DMS 273 treated with DMSO at 0.1 percent for 48 hours (cell line): Measurements from ENCODE around the gene PCAT6.

Source experiments
- DNase-seq: peaks from one replicate; lab custom pipeline; 2025; lab: John Stamatoyannopoulos, UW

Gene PCAT6

GRCh38 chr1:202848191-202848542 is 37.4 kb downstream of the PCAT6 start:
- no peak for DNase-seq

- no peak for DNase-seq
Observed at GRCh38 chr1:202850593-202851362, 40.0 kb downstream of the PCAT6 start.

- DNase-seq: no peak
Observed at GRCh38 chr1:202852163-202852904, 41.6 kb downstream of the PCAT6 start.

GRCh38 chr1:202854787-202855186 is 44.0 kb downstream of the PCAT6 start:
- no peak for DNase-seq

GRCh38 chr1:202856014-202856413 is 45.3 kb downstream of the PCAT6 start:
- DNase-seq: no peak

GRCh38 chr1:202857136-202857610 is 46.4 kb downstream of the PCAT6 start:
- no peak for DNase-seq

GRCh38 chr1:202858331-202858730 is 47.6 kb downstream of the PCAT6 start:
- no peak for DNase-seq

- DNase-seq: no peak
Observed at GRCh38 chr1:202858789-202859414, 48.1 kb downstream of the PCAT6 start.

GRCh38 chr1:202860744-202861419 is 50.1 kb downstream of the PCAT6 start:
- DNase-seq: peak; percentile 12
